ENCODE measurements around the gene ITPR2. TPM values are rescaled to one million over a fixed set of nuclear protein-coding genes. Genes with fewer than 3 reads are reported as not detected.

The ITPR2 gene
- total and polyA plus RNA-seq, 2 of the 8 experiments (the other 6 are each of a cell fraction or from before 2014, with no cell fraction given) = 4.1 to 48.3 TPM

DNA sequence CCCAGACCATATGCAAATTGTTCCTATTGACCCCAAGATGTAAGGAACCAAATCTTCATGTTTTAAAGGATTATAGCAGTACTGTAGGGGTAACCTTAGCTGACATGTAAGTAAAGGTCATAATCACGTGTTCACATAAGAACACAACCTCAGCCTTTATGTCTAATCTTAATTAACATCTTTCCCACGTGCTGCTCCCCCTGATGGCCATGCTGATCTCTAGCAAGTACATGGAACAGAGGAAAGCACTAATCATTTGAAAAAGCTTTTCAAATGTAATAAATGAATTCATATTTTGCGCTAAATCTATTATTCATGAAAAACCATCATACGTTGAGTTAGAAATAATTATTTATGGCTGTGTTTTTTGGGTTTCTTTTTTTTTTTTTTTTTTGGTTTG, 30.5 kb upstream of the ITPR2 start:
- Histone ChIP-seq H2BK12ac (ENCODE audit: low read depth, low read length) (no peak overlapping the region), H4K91ac (replicated peaks; ENCODE audit: insufficient read length, low read length) (no peak overlapping the region), H3K23ac (ENCODE audit: insufficient read length) (no peak overlapping the region), H2AFZ (ENCODE audit: low read length) (no peak overlapping the region), H3K4me3 (ENCODE audit: extremely low read depth in 1 of 4, insufficient read depth in 2 of 4, low read depth in 3 of 4, low read length in 4 of 4) (no peak overlapping the region), H3K9me3 (ENCODE audit: insufficient read depth in 2 of 2, low read depth in 1 of 2, low read length in 1 of 2) (no peaks in the 10 kb centered on the region), H2BK5ac (ENCODE audit: low read depth, low read length) (no peak overlapping the region), H4K20me1 (replicated peaks in 1 of 2; ENCODE audit: control insufficient read depth in 1 of 2, insufficient read depth in 2 of 2, low read length in 2 of 2) (no peaks in the 10 kb centered on the region), H3K36me3 (ENCODE audit: control insufficient read depth in 2 of 4, insufficient read depth in 4 of 4, low read length in 3 of 4) (no peaks in the 10 kb centered on the region), H3K4ac (replicated peaks; ENCODE audit: insufficient read length, low read depth, low read length) (no peak overlapping the region), H3K18ac (ENCODE audit: extremely low read depth, low read length) (no peak overlapping the region), H3K79me2 (ENCODE audit: control insufficient read depth in 1 of 2, insufficient read depth in 2 of 2, low read length in 2 of 2) (no peaks in the 10 kb centered on the region), H2BK120ac (replicated peaks; ENCODE audit: low read depth, low read length) (no peak overlapping the region), H2AK5ac (ENCODE audit: low read depth, low read length) (no peak overlapping the region), H4K5ac (ENCODE audit: insufficient read length, low read depth, low read length) (no peak overlapping the region), H3K23me2 (ENCODE audit: low read depth, low read length) (no peaks in the 10 kb centered on the region), H2BK15ac (ENCODE audit: low read length) (no peak overlapping the region), H3K56ac (replicated peaks; ENCODE audit: insufficient read length, low read depth, low read length) (no peak overlapping the region), H3K9ac (replicated peaks in 1 of 4; ENCODE audit: extremely low read depth in 1 of 4, low read depth in 3 of 4, low read length in 3 of 4) (no peak overlapping the region), H4K8ac (ENCODE audit: extremely low read depth, insufficient read depth, low read length) (no peak overlapping the region), H2BK20ac (ENCODE audit: low read length) (no peak overlapping the region), H3K14ac (ENCODE audit: insufficient read length) (no peak overlapping the region), H3K27me3 (replicated peaks in 1 of 4; ENCODE audit: control insufficient read depth in 3 of 4, extremely low read depth in 1 of 4, insufficient read depth in 3 of 4, low read length in 3 of 4) (no peaks in the 10 kb centered on the region), H3K27ac (ENCODE audit: low read depth, low read length) (no peak overlapping the region), H3K4me2 (ENCODE audit: insufficient read depth in 1 of 2, low read depth in 2 of 2, low read length in 2 of 2) (no peak overlapping the region), H3K4me1 (replicated peaks in 1 of 4; ENCODE audit: control insufficient read depth in 3 of 4, insufficient read depth in 4 of 4, low read length in 3 of 4) (no peaks in the 10 kb centered on the region), H3K79me1 (ENCODE audit: low read depth, low read length) (no peaks in the 10 kb centered on the region)
- DNase-seq (ENCODE audit: low read depth in 1 of 2, low spot score in 2 of 2) (no peak), FAIRE-seq (no peak)
- WGBS, 2 experiments (ENCODE audit: extremely low coverage in 1 of 2, insufficient coverage in 1 of 2, insufficient read length in 1 of 2, insufficient replicate concordance in 2 of 2, low coverage in 1 of 2, low lambda C conversion rate in 2 of 2, missing lambda C conversion rate in 1 of 2) = 62% methylated on average over 4 of the region's 4 CpGs; no CpG with 5 or more reads in 1 of the 2 experiments
- CTCF ChIA-PET (ENCODE audit: partially characterized antibody) = interaction anchor here (0.7 to 10.2 kb wide), 18 partner anchors 9 to 432 kb away, joined by 3 to 96 read pairs (median 3); no protein-coding TSS in a partner anchor
- POLR2A ChIA-PET (ENCODE audit: partially characterized antibody) = interaction anchor here (0.7 kb wide), 2 partner anchors 11 to 638 kb away, joined by 3 read pairs; no protein-coding TSS in a partner anchor
- TF ChIP-seq CEBPB (IDR thresholded peaks at IDR 0.05; ENCODE audit: low read depth, low read length) (no peak), SIN3A (conservative IDR thresholded peaks at IDR 0.05 in 1 of 2, IDR thresholded peaks at IDR 0.05 in 1 of 2; ENCODE audit: low read depth in 1 of 2, low read length in 2 of 2) (no peak), CBX8 (IDR thresholded peaks at IDR 0.05; ENCODE audit: borderline replicate concordance, low read depth, low read length) (no peak), BRCA1 (IDR thresholded peaks at IDR 0.05; ENCODE audit: low read depth, low read length) (no peak), FOSL1 (IDR thresholded peaks at IDR 0.05; ENCODE audit: insufficient read depth, low read depth, low read length) (no peak), RNF2 (IDR thresholded peaks at IDR 0.05; ENCODE audit: borderline replicate concordance, low read depth, low read length, missing control alignments, poor library complexity, severe bottlenecking) (no peak), TEAD4 (IDR thresholded peaks at IDR 0.05; ENCODE audit: low read depth, low read length) (no peak), POLR2A (IDR thresholded peaks at IDR 0.05; ENCODE audit: control extremely low read depth in 1 of 2, low read depth in 2 of 2, low read length in 2 of 2) (no peak)
- TF ChIP-seq, protein P1, sequence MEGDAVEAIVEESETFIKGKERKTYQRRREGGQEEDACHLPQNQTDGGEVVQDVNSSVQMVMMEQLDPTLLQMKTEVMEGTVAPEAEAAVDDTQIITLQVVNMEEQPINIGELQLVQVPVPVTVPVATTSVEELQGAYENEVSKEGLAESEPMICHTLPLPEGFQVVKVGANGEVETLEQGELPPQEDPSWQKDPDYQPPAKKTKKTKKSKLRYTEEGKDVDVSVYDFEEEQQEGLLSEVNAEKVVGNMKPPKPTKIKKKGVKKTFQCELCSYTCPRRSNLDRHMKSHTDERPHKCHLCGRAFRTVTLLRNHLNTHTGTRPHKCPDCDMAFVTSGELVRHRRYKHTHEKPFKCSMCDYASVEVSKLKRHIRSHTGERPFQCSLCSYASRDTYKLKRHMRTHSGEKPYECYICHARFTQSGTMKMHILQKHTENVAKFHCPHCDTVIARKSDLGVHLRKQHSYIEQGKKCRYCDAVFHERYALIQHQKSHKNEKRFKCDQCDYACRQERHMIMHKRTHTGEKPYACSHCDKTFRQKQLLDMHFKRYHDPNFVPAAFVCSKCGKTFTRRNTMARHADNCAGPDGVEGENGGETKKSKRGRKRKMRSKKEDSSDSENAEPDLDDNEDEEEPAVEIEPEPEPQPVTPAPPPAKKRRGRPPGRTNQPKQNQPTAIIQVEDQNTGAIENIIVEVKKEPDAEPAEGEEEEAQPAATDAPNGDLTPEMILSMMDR (IDR thresholded peaks at IDR 0.05; ENCODE audit: control extremely low read depth in 1 of 3, insufficient read depth in 1 of 3, low read depth in 1 of 3, low read length in 3 of 3) = peak in 2 of 3 experiments; percentile 29 to 56; a peak in 2 of 4 replicates
- TF ChIP-seq, protein P2, sequence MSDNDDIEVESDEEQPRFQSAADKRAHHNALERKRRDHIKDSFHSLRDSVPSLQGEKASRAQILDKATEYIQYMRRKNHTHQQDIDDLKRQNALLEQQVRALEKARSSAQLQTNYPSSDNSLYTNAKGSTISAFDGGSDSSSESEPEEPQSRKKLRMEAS (IDR thresholded peaks at IDR 0.05) = no peak
